PC-3 (cell line): ENCODE data around the gene SPATA46. TPM values are rescaled to one million over a fixed set of nuclear protein-coding genes. Genes with fewer than 3 reads are reported as not detected.

Experiments used
- ATAC-seq: fragments of 200-7000 bp; cut with Tn5 transposase; 2 replicates; pipeline ENCODE4 v1.9.1; 2020; ENCODE audit warnings: mild to moderate bottlenecking, moderate library complexity
- BruUV-seq: library from RNA; stranded (reverse); fragments of 400-500 nt; replicated peaks from 2 replicates; lab custom pipeline; 2021; lab: Mats Ljungman, UMichigan
- CTCF ChIA-PET: fragments of 300-600 bp; sonication (Branson Sonifier 250); formaldehyde crosslinking; loops from one replicate; lab custom pipeline; 2022; ENCODE audit warnings: antibody characterized with exemption; lab: Charles Lee
- POLR2A ChIA-PET: fragments of 300-600 bp; sonication (Branson Sonifier 250); formaldehyde crosslinking; loops from one replicate; lab custom pipeline; 2022; ENCODE audit warnings: antibody characterized with exemption; ENCODE audit not compliant: unreplicated experiment; lab: Charles Lee
- DNase-seq: peaks from one replicate; pipeline ENCODE4 v3.0.0-alpha.2; 2015
- H2AFZ ChIP-seq: fragments of 300-600 bp; sonication (generic); 2 replicates; pipeline ENCODE4 v1.6.0; 2016; ENCODE audit warnings: antibody characterized with exemption, low read length
- H3F3A ChIP-seq: fragments of 300-600 bp; sonication (generic); one replicate; pipeline ENCODE4 v1.6.0; 2017; ENCODE audit warnings: antibody characterized with exemption, low read length, control low read depth, mild to moderate bottlenecking; ENCODE audit not compliant: unreplicated experiment
- H3K27ac ChIP-seq: fragments of 300-600 bp; sonication (generic); 2 replicates; pipeline ENCODE4 v1.5.1; 2016; ENCODE audit warnings: mild to moderate bottlenecking, low read length
- H3K27me3 ChIP-seq: fragments of 300-600 bp; sonication (generic); 2 replicates; pipeline ENCODE4 v1.6.1; 2016; ENCODE audit warnings: low read length, mixed read lengths
- H3K36me3 ChIP-seq: fragments of 300-600 bp; sonication (generic); 2 replicates; pipeline ENCODE4 v1.6.1; 2016; ENCODE audit warnings: low read depth, mixed run types, low read length, mixed read lengths
- H3K4me1 ChIP-seq: fragments of 300-600 bp; sonication (generic); 2 replicates; pipeline ENCODE4 v1.5.1; 2016; ENCODE audit warnings: low read length; ENCODE audit not compliant: insufficient read depth
- H3K4me2 ChIP-seq: fragments of 300-600 bp; sonication (generic); 2 replicates; pipeline ENCODE4 v1.6.0; 2016; ENCODE audit warnings: low read length
- H3K4me3 ChIP-seq: fragments of 300-600 bp; sonication (generic); 2 replicates; pipeline ENCODE4 v1.5.1; 2016; ENCODE audit warnings: mild to moderate bottlenecking, low read length, mixed read lengths
- H3K79me2 ChIP-seq: fragments of 300-600 bp; sonication (generic); 2 replicates; pipeline ENCODE4 v1.6.1; 2017; ENCODE audit warnings: low read length, mixed read lengths
- H3K9ac ChIP-seq: fragments of 300-600 bp; sonication (generic); 2 replicates; pipeline ENCODE4 v1.6.0; 2016; ENCODE audit warnings: mild to moderate bottlenecking, low read length
- H3K9me2 ChIP-seq: fragments of 300-600 bp; sonication (generic); replicated peaks from 2 replicates; pipeline ENCODE4 v1.6.1; 2016; ENCODE audit warnings: mixed run types, low read length, mixed read lengths
- H3K9me3 ChIP-seq: fragments of 300-600 bp; sonication (generic); 2 replicates; pipeline ENCODE4 v1.6.1; 2016; ENCODE audit warnings: low read length, mixed read lengths
- H4K20me1 ChIP-seq: fragments of 300-600 bp; sonication (generic); 2 replicates; pipeline ENCODE4 v1.6.1; 2016; ENCODE audit warnings: low read length, mixed read lengths
- CTCF ChIP-seq: fragments of 300-600 bp; sonication (generic); conservative IDR thresholded peaks from 2 replicates; pipeline ENCODE4 v1.5.1; 2017; ENCODE audit warnings: antibody characterized with exemption, low read depth, mild to moderate bottlenecking, low read length
- EZH2 ChIP-seq: fragments of 300-600 bp; sonication (generic); IDR thresholded peaks from one replicate; pipeline ENCODE4 v1.6.1; 2017; ENCODE audit warnings: antibody characterized with exemption, mild to moderate bottlenecking, low read length; ENCODE audit not compliant: unreplicated experiment
- EZH2phosphoT487 ChIP-seq: fragments of 300-600 bp; sonication (generic); IDR thresholded peaks from 2 replicates; pipeline ENCODE4 v1.6.1; 2018; ENCODE audit warnings: mild to moderate bottlenecking, antibody characterized with exemption, low read length, borderline replicate concordance
- intact Hi-C: fragments of 100-400 bp; cut with micrococcal nuclease; formaldehyde crosslinking; loops from 2 replicates; pipeline ENCODE4 v1.9.0; 2023
- total RNA-seq: library from RNA; depleted of rRNA; stranded (reverse); fragments of >200 nt; gene quantifications from 2 replicates; pipeline ENCODE4 v1.2.3, GENCODE V29; 2014

The SPATA46 gene
- total RNA-seq, 1 experiment from 2014 or later = not detected

DNA sequence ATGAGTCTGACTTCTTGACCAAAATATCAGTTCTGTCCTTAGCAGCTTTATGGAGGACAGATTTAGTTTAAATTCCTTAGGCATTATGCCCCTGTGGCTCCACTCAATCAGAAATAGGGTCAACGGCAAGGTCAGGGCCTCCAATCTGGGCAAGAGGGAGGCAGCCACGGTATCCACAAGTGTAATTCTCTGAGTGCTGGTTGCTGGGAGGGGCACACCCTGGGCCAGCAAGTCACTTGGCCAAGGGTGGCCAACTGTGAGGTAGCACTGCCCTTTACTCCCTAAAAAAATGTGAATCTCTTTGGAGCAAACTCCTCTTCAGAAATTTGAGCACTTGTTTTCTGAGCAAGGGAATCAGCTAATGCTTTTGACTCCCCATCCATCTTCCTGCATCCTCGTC, 12.8 kb downstream of the SPATA46 start:
- Histone ChIP-seq H3K4me1 (no peaks in the 10 kb centered on the region), H3K79me2 (no peaks in the 10 kb centered on the region), H3K9me3 (no peaks in the 10 kb centered on the region), H2AFZ (no peak overlapping the region), H3K27ac (no peak overlapping the region), H4K20me1 (no peaks in the 10 kb centered on the region), H3K27me3 (no peaks in the 10 kb centered on the region), H3K9ac (no peak overlapping the region), H3K4me3 (no peak overlapping the region), H3K4me2 (no peak overlapping the region), H3K9me2 (no peaks in the 10 kb centered on the region), H3K36me3 (no peaks in the 10 kb centered on the region), H3F3A (no peaks in the 10 kb centered on the region)
- no TSS peak for BruUV-seq
- intact Hi-C loops = no loop called here
- ATAC-seq (no peak), DNase-seq (no peak)
- ChIA-PET CTCF (no interaction called here), POLR2A (no interaction called here)
- TF ChIP-seq EZH2 (no peak), EZH2phosphoT487 (no peak), CTCF (no peak)

DNA sequence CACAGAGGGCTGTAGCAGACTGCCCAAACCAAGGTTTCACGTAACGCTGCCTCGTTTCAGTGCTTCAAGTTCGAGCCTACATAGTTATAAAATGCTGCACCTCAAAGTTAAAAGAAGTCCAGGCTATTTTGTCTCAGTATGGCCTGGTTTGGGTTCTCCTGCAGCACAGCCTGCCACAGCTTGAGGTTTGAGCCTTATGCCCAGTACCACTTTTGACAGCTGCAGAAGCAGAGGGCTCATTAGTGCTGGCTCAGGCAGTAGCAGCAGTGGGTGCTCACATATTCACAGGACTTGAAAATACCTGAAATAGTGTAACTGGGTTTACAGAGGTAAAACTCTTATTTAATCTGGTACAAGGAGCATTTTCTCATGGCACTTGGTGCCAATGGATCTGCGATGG, 15.3 kb downstream of the SPATA46 start:
- no peaks in the 10 kb centered on the region for H3K79me2 ChIP-seq
- intact Hi-C loops = no loop called here
- no peaks in the 10 kb centered on the region for H3K4me1 ChIP-seq
- H3K9me2 ChIP-seq = no peaks in the 10 kb centered on the region
- H3F3A ChIP-seq = no peaks in the 10 kb centered on the region
- DNase-seq (no peak), ATAC-seq (no peak)
- no peak overlapping the region for H3K4me2 ChIP-seq
- CTCF ChIA-PET = no interaction called here
- POLR2A ChIA-PET = no interaction called here
- no peak overlapping the region for H3K27ac ChIP-seq
- H2AFZ ChIP-seq = no peak overlapping the region
- no TSS peak for BruUV-seq
- TF ChIP-seq CTCF (no peak), EZH2phosphoT487 (no peak), EZH2 (no peak)
- H4K20me1 ChIP-seq = no peaks in the 10 kb centered on the region
- H3K4me3 ChIP-seq = no peak overlapping the region
- H3K36me3 ChIP-seq = no peaks in the 10 kb centered on the region
- H3K9me3 ChIP-seq = no peaks in the 10 kb centered on the region
- no peaks in the 10 kb centered on the region for H3K27me3 ChIP-seq
- no peak overlapping the region for H3K9ac ChIP-seq

DNA sequence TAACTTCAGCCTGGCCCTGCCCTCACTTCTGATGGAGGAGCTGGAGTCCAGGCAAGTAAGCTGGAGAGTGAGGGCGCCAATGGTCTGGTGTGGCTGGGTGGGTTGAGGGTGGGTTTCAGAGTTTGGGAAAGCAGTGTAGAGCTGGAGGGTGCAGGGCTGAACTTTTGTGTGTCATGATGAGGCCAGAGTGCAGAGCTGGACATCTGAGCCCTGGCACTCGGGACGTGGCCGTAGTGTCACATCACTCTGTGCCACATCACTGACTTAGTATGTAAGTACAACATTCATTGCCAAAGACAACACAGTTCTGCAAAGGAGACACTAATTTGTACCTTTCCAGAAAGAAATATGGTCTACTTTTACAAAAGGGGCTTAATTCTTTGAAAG, 15.8 kb downstream of the SPATA46 start:
- no TSS peak for BruUV-seq
- Histone ChIP-seq H3K9me3 (no peaks in the 10 kb centered on the region), H3F3A (no peaks in the 10 kb centered on the region), H3K36me3 (no peaks in the 10 kb centered on the region), H3K4me1 (no peaks in the 10 kb centered on the region), H3K27ac (no peak overlapping the region), H3K9me2 (no peaks in the 10 kb centered on the region), H3K9ac (no peak overlapping the region), H4K20me1 (no peaks in the 10 kb centered on the region), H3K27me3 (no peaks in the 10 kb centered on the region), H3K4me3 (no peak overlapping the region), H3K4me2 (no peak overlapping the region), H2AFZ (no peak overlapping the region), H3K79me2 (no peaks in the 10 kb centered on the region)
- ChIA-PET POLR2A (no interaction called here), CTCF (no interaction called here)
- ATAC-seq (no peak), DNase-seq (no peak)
- intact Hi-C loops = no loop called here
- TF ChIP-seq EZH2 = no peak
- no peak for TF ChIP-seq EZH2phosphoT487
- TF ChIP-seq CTCF = no peak
